Smooth muscle cell of the brain vasculature (primary cell): ENCODE results near the gene ATP9B.

Source experiments
- DNase-seq: peaks from one replicate; pipeline ENCODE4 v3.0.0-alpha.2; 2012; ENCODE audit warnings: low read depth, low spot score

The ATP9B gene

GRCh38 chr18:79405781-79406575 lies 336.8 kb downstream of the ATP9B start:
- DNase-seq: no peak

- no peak for DNase-seq
Observed at GRCh38 chr18:79406708-79407107, 337.5 kb downstream of the ATP9B start.

- DNase-seq: no peak
Observed at GRCh38 chr18:79409313-79409712, 340.1 kb downstream of the ATP9B start.

- no peak for DNase-seq
Observed at GRCh38 chr18:79410171-79410641, 341.0 kb downstream of the ATP9B start.

GRCh38 chr18:79410731-79411613 lies 341.8 kb downstream of the ATP9B start:
- DNase-seq: no peak

- no peak for DNase-seq
Observed at GRCh38 chr18:79411614-79412526, 342.7 kb downstream of the ATP9B start.

GRCh38 chr18:79413025-79413424 lies 343.8 kb downstream of the ATP9B start:
- no peak for DNase-seq

- DNase-seq: no peak
Observed at GRCh38 chr18:79413426-79413825, 344.2 kb downstream of the ATP9B start.

GRCh38 chr18:79413901-79414300 lies 344.7 kb downstream of the ATP9B start:
- DNase-seq: no peak

GRCh38 chr18:79416022-79416676 lies 347.0 kb downstream of the ATP9B start:
- DNase-seq: no peak

- no peak for DNase-seq
Observed at GRCh38 chr18:79416677-79417052, 347.5 kb downstream of the ATP9B start.

GRCh38 chr18:79418236-79418635 lies 349.0 kb downstream of the ATP9B start:
- no peak for DNase-seq

- no peak for DNase-seq
Observed at GRCh38 chr18:79418642-79419041, 349.4 kb downstream of the ATP9B start.

- DNase-seq: no peak
Observed at GRCh38 chr18:79420033-79420745, 351.0 kb downstream of the ATP9B start.

GRCh38 chr18:79421275-79421857 lies 352.2 kb downstream of the ATP9B start:
- no peak for DNase-seq

- DNase-seq: peak; percentile 36
Observed at GRCh38 chr18:79422022-79422782, 353.0 kb downstream of the ATP9B start.

GRCh38 chr18:79422783-79423165 lies 353.6 kb downstream of the ATP9B start:
- DNase-seq: no peak

GRCh38 chr18:79423211-79424007 lies 354.2 kb downstream of the ATP9B start:
- DNase-seq: no peak
